ENCODE results near the gene SPAG17. TPM values are rescaled to one million over a fixed set of nuclear protein-coding genes. Genes with fewer than 3 reads are reported as not detected.

SPAG17 gene
- total and polyA plus RNA-seq, 2 of the 4 experiments (the other 2 are of a cell fraction) = 0.10 TPM; not detected in 1

DNA sequence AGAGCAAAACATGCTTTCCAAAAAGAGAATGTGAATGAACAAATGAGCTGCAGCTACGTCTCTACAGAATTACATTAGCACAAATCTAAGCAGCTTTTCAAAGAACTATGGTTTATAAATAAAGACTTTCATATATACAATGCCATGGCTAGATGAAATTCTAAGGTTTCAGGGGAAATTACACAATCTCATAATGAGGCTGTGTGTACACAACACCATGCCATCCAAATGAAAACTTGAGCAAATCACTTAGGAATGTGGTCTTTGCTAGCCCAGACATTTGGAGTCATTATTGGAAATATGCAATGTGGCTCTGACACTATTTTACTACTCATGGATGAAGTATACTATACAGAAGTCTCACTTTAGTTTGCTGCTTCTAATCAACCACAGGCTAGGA lies 37.5 kb downstream of the SPAG17 start:
- peak; percentile 85 for DNase-seq
- WGBS, 2 experiments (ENCODE audit: extremely low coverage in 2 of 2, insufficient read length in 1 of 2) = no CpG with 5 or more reads among the region's 1 CpG
- dilution Hi-C loops (cut with HindIII; ENCODE audit: low sequenced_read_pairs, unreplicated experiment) (no loop called here), in situ Hi-C loops (cut with MboI; ENCODE audit: low sequenced_read_pairs) (no loop called here), intact Hi-C loops (cut with micrococcal nuclease) (loop anchor here (5.0 kb wide), 2 partner anchors 180 to 995 kb away; partner anchors contain the start of gene WARS2)
- Histone ChIP-seq H3K23ac (ENCODE audit: low read depth, low read length) (no peak overlapping the region), H3K36me3 (ENCODE audit: control insufficient read depth, insufficient read depth, low read length) (no peaks in the 10 kb centered on the region), H3K4ac (ENCODE audit: low read depth, low read length) (no peak overlapping the region), H3K4me3 (ENCODE audit: insufficient read depth, low read depth, low read length) (no peak overlapping the region), H2BK120ac (ENCODE audit: low read depth, low read length) (no peak overlapping the region), H3K56ac (ENCODE audit: extremely low read depth, insufficient read depth, low read length) (no peak overlapping the region), H3K9ac (ENCODE audit: low read depth, low read length) (no peak overlapping the region), H3K27ac (ENCODE audit: insufficient read depth, low read length) (no peak overlapping the region), H3K18ac (ENCODE audit: low read depth, low read length) (no peak overlapping the region), H4K20me1 (ENCODE audit: insufficient read depth, low read length) (no peaks in the 10 kb centered on the region), H2BK5ac (ENCODE audit: low read depth, low read length, poor library complexity, severe bottlenecking) (peak overlapping the region; percentile 73), H3K9me3 (ENCODE audit: control insufficient read depth, insufficient read depth, low read length) (no peaks in the 10 kb centered on the region), H4K91ac (ENCODE audit: insufficient read depth, low read depth, low read length) (no peak overlapping the region), H2BK20ac (ENCODE audit: low read depth, low read length) (no peak overlapping the region), H3K14ac (replicated peaks; ENCODE audit: low read depth, low read length) (no peak overlapping the region), H4K8ac (ENCODE audit: low read depth in 2 of 2, low read length in 2 of 2) (no peak overlapping the region), H3K27me3 (ENCODE audit: control insufficient read depth, insufficient read depth, low read length) (no peaks in the 10 kb centered on the region), H3K79me1 (ENCODE audit: low read depth in 1 of 2, low read length in 2 of 2) (no peaks in the 10 kb centered on the region), H2BK15ac (ENCODE audit: low read depth, low read length) (no peak overlapping the region), H3K4me2 (ENCODE audit: low read depth, low read length) (no peak overlapping the region), H2AK5ac (ENCODE audit: low read depth, low read length) (no peak overlapping the region), H2AFZ (replicated peaks; ENCODE audit: low read length, poor library complexity) (no peak overlapping the region), H4K5ac (ENCODE audit: low read depth, low read length) (no peak overlapping the region), H3K9me1 (ENCODE audit: insufficient read depth, low read length) (peaks cover 4% of the 10 kb centered on the region), H2AK9ac (replicated peaks; ENCODE audit: low read depth, low read length, poor library complexity) (no peak overlapping the region), H3K4me1 (ENCODE audit: control insufficient read depth, insufficient read depth, low read length) (peaks cover 9% of the 10 kb centered on the region)
- no peak for TF ChIP-seq MAZ (IDR thresholded peaks at IDR 0.05; ENCODE audit: borderline replicate concordance, low read depth, low read length)
- no peak for TF ChIP-seq POLR2A (IDR thresholded peaks at IDR 0.05; ENCODE audit: low read depth, low read length)
- no peak for TF ChIP-seq NFE2L2 (IDR thresholded peaks at IDR 0.05; ENCODE audit: low read depth, low read length)
- no peak for TF ChIP-seq FOS (IDR thresholded peaks at IDR 0.05; ENCODE audit: low read depth, low read length)
- no peak for TF ChIP-seq RFX5 (IDR thresholded peaks at IDR 0.05; ENCODE audit: low read depth, low read length)
- no peak for TF ChIP-seq CHD1 (IDR thresholded peaks at IDR 0.05; ENCODE audit: low read depth, low read length)
- TF ChIP-seq MXI1 (IDR thresholded peaks at IDR 0.05; ENCODE audit: borderline replicate concordance, low read depth, low read length) = no peak
- TF ChIP-seq CEBPB (IDR thresholded peaks at IDR 0.05; ENCODE audit: low read depth, low read length) = peak; percentile 94
- peak; percentile 9; the same call in 1 of the 2 replicates for TF ChIP-seq BHLHE40 (IDR thresholded peaks at IDR 0.05; ENCODE audit: low read depth, low read length)
- ChIA-PET POLR2A (ENCODE audit: unreplicated experiment) (no interaction called here), CTCF (no interaction called here)
- BruUV-seq (replicated peaks) = no TSS peak
- peak; percentile 90 for ATAC-seq (ENCODE audit: low read depth)

Measured in IMR-90 (cell line).